NCI-H774 (cell line): Measurements from ENCODE around the gene WNT7A.

ENCODE experiments used
- DNase-seq: peaks from one replicate; lab custom pipeline; 2025; lab: John Stamatoyannopoulos, UW

Gene WNT7A

DNA sequence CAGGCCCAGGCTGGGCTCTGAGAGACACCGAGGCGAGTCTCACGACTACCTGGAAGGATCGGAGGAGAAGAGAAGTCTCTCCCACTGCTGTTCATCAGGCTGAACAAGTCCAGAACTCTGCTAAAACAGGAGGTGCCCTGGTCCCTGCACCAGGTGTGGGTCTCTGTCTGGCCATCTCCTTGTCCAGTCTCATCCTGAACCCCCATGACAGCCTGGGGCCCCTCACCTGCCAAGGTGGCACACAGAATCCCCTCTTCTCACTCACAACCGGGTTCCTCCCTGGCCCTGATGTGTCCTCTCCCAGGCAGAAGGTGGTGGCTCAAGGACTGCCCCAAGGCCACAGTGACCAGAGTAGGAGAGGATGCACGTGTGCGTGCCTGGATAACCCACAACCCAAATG is 34.1 kb downstream of the WNT7A start:
- no peak for DNase-seq

GRCh38 chr3:13844911-13845310 is 35.0 kb downstream of the WNT7A start:
- DNase-seq, result no peak

- no peak for DNase-seq
Observed at GRCh38 chr3:13844286-13844685, 35.6 kb downstream of the WNT7A start.

DNA sequence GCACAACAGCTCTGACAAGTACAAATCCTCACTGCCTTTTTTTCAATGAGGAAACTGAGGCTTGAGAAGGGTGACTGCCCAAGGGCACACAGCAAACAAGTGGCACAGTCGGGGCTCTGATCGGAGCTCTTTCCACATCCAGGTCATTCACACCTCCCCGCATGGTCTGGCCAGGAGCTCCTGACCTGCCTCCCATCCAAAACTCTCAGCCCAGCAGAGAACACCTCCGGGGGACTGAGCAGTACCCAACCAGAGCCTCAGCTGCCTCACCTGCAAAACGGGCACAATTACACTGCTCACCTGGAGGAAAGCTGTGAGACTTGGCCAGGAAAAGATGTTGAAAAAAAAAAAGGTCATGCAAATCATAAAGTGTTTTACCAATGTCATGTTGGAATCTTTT is 36.5 kb downstream of the WNT7A start:
- DNase-seq, result no peak

- no peak for DNase-seq
Observed at GRCh38 chr3:13842226-13842625, 37.6 kb downstream of the WNT7A start.

GRCh38 chr3:13841826-13842225 is 38.0 kb downstream of the WNT7A start:
- no peak for DNase-seq

DNA sequence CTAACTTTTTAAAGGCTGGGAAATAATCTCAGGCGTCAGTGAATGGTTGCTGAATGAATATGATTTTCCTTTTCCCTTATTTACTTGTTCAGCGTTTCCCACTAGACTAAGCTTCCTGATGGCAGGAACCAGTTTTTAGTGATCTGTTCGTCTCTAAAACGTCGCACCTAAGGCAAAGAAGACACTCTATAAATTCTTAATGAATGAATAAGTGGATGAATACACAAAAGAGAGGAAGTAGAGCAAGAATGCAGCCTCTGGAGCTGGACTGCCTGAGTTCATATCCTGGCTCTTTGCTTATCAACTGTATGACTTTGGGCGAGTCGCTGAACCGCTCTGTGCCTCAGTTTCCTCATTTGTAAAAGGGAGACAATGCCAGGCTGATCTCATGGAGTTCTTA is 38.7 kb downstream of the WNT7A start:
- no peak for DNase-seq

DNA sequence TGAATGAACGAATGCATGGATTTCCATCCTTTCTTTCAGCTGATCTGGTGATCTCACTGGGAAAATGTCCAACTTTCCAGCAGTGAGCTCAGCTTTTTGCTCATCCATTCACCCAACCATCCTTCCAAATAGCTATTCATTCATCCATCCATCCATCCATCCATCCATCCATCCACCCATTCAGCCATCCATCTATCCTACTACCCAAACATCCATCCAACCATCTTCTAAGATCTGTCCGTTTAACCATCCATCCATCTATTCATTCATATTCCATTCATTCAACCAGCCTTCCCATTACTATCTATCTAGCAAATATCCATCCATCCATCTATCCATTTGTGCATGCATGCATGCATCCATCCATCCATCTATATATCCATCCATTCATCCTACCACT is 39.4 kb downstream of the WNT7A start:
- no peak for DNase-seq

DNA sequence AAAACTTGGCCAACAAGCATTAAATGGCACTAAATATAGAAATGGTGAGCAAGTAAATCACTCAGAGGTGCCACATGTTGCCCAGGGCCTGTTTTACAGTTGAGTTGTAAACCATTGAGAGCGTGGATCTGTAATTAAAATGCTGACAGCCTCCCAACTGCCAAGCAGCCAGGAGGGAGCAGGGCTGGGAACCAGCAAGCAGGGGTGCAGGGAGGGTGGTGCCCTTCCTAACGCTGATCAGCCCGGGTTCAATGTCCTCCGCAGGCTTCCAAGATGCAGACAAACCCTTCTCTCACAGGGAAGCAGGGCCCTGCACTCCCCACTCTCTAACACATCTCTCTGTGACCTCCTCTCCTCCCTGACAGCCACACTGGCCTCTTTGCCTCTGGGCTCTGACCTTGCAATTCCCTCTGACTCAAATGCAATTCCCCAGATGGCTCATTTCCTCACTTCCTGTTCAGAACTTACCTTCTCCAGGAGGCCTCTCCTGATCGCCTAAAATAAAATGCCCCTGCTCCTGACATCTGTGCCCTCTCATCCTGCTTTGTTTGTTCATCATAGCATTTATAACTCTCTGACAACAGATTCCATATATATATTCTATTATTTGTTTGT is 40.0 kb downstream of the WNT7A start:
- DNase-seq, result no peak

DNA sequence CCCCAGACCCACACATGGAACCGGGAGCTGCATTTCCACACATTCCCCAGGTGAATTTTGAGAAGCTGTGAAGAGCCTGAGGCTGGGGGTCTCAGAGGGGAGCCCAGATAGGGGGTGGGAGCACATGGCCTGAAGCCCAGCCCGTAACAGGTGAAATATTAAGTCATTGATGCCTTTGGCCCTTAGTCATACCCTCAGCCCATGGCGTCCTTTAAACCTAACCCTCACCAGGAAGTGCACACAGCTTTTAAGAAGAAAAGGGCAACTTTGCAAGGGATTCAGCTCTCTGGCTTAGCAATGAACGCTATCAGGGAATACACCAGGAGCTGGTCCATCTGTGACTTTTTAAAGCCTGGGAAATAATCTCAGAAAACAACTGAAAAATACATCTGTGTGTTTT is 40.6 kb downstream of the WNT7A start:
- DNase-seq, result no peak

DNA sequence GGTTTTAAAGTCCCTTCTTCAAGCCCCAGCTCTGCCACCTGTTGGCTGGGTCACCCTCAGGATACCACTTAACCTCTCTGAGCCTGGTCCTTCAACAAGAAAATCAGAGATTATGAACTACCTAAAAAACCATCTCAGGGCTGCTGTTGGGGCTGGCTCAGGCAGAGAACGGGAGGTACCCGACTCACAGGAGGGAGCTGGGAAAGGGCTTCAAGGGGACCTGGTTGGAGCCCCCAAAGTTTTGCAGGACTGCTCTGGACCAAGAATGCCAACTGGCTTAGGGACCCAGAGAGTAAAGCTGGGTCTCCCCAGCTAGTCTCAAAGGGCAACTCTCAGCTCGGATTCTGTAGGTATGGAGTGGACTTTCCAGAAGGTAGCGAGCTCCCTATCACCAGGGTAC is 41.5 kb downstream of the WNT7A start:
- no peak for DNase-seq

GRCh38 chr3:13837751-13838150 is 42.1 kb downstream of the WNT7A start:
- DNase-seq, result no peak

- no peak for DNase-seq
Observed at GRCh38 chr3:13836658-13837587, 42.9 kb downstream of the WNT7A start.

DNA sequence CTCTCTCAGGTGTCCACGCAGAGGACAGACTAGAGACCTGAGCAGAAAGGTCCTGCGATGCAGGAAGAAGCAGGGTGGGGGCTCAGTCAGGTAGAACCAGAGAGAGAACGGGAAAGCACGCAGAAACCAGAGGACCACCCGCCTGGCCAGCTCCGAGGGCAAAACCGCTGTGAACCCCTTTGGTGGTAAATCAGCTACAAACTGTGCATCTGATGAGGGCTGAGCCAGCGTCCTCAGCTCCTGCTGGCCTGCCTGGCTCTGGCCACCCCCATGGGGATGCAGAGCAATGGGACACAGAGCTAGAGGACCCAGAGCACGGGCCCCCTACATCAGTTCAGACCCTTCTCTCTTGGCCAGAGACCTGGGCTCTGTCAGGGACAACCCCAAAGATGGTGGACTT is 44.6 kb downstream of the WNT7A start:
- no peak for DNase-seq

- no peak for DNase-seq
Observed at GRCh38 chr3:13834258-13835035, 45.4 kb downstream of the WNT7A start.

DNA sequence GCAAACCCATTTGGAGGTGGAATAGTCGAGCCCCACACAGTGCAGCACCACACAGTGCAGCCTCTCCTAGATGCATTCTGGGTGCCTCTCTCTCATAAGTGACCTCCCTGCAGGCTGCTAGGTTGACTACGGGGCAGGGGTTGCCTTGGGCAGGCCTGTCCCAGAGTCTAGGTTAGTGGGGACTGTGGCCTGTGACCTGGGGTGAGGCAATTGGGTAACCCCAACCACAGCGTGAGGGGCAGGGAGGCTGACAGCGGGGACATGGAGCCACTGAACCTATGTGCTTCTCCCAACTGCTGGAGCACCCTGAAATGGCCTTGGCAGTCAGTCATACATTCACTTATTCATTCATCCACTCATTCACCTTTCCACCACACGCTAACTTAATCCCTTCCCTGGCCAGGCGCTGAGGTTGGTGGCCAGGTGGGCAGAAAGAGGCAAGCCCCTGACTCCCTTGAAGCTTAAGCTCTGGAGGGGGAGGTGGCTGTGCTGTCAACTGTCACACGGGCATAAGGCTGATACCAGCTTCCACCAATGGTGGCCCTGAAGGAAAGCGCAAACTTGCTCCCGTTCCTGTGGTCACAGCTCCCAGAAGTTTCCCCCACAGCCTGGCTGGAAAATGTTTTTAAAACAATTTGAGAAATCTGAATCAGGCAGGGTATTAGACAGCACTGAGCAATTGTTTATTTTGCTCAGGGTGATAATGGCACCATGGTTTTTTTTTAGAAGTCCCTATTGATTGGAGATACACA is 46.2 kb downstream of the WNT7A start:
- no peak for DNase-seq

DNA sequence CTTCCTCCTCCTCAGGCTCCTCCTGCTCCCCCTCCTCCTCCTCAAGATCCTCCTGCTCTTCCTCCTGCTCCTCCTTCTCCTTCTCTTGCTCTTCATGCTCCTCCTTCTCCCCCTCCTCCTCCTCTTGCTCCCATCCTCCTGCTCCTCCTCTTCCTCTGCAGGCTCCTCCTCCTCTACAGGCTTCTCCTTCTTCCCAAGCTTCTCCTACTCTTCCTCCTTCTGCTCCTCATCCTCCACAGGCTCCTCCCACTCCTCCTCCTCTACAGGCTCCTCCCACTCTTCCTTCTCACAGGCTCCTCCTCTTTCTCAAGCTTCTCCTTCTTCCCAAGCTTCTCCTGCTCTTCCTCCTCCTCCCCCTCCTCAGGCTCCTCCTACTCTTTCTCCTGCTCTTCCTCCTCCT is 47.7 kb downstream of the WNT7A start:
- no peak for DNase-seq

GRCh38 chr3:13831386-13831996 is 48.4 kb downstream of the WNT7A start:
- no peak for DNase-seq

DNA sequence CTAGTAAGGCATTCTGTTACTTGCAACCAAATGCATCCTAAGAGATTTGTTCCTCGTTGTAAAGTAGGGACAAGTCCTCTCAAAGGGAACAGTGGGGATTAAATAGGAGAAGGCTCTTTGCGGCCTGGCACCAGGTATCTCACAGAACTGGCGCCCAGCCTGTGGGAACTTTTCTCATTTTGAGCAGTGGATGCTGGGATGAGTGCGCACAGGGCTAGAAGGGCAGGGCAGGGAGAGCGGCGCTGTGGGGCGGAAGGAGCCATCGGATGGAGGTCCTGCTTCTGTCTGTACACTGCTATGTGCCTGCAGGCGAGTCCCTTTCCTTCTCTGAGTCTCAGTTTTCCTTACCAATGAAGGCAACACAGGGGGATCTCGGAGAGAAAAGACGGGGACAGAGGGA is 50.6 kb downstream of the WNT7A start:
- no peak for DNase-seq

GRCh38 chr3:13828501-13829265 is 51.2 kb downstream of the WNT7A start:
- DNase-seq, result no peak

DNA sequence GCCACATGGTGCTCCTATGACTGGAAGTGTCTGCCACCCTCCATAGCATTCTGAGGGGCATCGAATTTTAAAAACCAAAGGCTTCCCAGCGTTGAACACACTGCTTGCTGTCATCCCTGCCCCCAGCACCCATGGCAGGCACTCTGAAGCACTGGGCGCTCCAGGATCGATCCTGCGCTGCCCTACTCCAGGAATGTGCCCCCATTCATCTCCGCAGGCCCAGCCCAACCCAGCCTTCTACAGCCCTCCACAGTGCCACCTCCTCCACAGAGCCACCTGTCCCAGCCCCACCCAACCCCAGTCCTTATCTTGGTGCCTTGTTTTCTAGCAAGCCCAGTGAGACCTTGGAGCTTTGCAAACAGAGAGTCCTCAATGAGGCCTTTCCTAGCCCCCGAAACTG is 52.2 kb downstream of the WNT7A start:
- DNase-seq, result no peak
